Mesothelial cell of epicardium (in vitro differentiated cells): Measurements from ENCODE around the gene CAMK2B. TPM values are rescaled to one million over a fixed set of nuclear protein-coding genes. Genes with fewer than 3 reads are reported as not detected.

Experiments
- DNase-seq, 2 experiments: peaks; one replicate each; pipeline ENCODE4 v3.0.0; 2021; ENCODE audit warnings: low spot score in 2 of 2; ENCODE audit not compliant: unreplicated experiment in 2 of 2
- H3K27ac Mint-ChIP-seq: 2 replicates; pipeline ENCODE4 v1.8.0; 2021; ENCODE audit warnings: mixed read lengths
- H3K27me3 Mint-ChIP-seq: 2 replicates; pipeline ENCODE4 v1.8.0; 2021; ENCODE audit warnings: low read depth, mixed read lengths
- H3K36me3 Mint-ChIP-seq: 2 replicates; pipeline ENCODE4 v1.8.0; 2021; ENCODE audit warnings: mixed read lengths
- H3K4me1 Mint-ChIP-seq: 2 replicates; pipeline ENCODE4 v1.8.0; 2021; ENCODE audit warnings: mixed read lengths
- H3K4me3 Mint-ChIP-seq: 2 replicates; pipeline ENCODE4 v1.8.0; 2021; ENCODE audit warnings: mild to moderate bottlenecking, moderate library complexity, mixed read lengths
- H3K9me3 Mint-ChIP-seq: 2 replicates; pipeline ENCODE4 v1.8.0; 2021; ENCODE audit warnings: mixed read lengths
- CTCF ChIP-seq: fragments of 200-600 bp; sonication (generic); IDR thresholded peaks from one replicate; pipeline ENCODE4 v1.5.0; 2021; ENCODE audit warnings: antibody characterized with exemption; ENCODE audit not compliant: unreplicated experiment
- total RNA-seq: library from RNA; stranded (reverse); gene quantifications from 3 replicates; pipeline ENCODE4 v1.2.1, GENCODE V29; 2021

Gene CAMK2B
- total RNA-seq, 1 donor from 2014 or later, result 1.8 TPM

GRCh38 chr7:44284216-44284615 is 41.2 kb downstream of the CAMK2B start:
- H3K27ac Mint-ChIP-seq, result no peak overlapping the region

GRCh38 chr7:44283381-44284211 is 41.8 kb downstream of the CAMK2B start:
- TF ChIP-seq CTCF, result no peak
- H3K9me3 Mint-ChIP-seq, result no peaks in the 10 kb centered on the region
- DNase-seq, result peak; percentile 12 to 34
- no peaks in the 10 kb centered on the region for H3K27me3 Mint-ChIP-seq
- no peak overlapping the region for H3K4me3 Mint-ChIP-seq
- no peaks in the 10 kb centered on the region for H3K4me1 Mint-ChIP-seq
- H3K27ac Mint-ChIP-seq, result no peak overlapping the region
- H3K36me3 Mint-ChIP-seq, result no peaks in the 10 kb centered on the region

More at GRCh38 chr7:44284216-44284615, 41.2 kb downstream of the CAMK2B start:
- H3K36me3 Mint-ChIP-seq, result no peaks in the 10 kb centered on the region
- TF ChIP-seq CTCF, result no peak
- no peaks in the 10 kb centered on the region for H3K27me3 Mint-ChIP-seq
- no peaks in the 10 kb centered on the region for H3K4me1 Mint-ChIP-seq
- peak; percentile 14 to 35 for DNase-seq
- H3K4me3 Mint-ChIP-seq, result no peak overlapping the region
- no peaks in the 10 kb centered on the region for H3K9me3 Mint-ChIP-seq

DNA sequence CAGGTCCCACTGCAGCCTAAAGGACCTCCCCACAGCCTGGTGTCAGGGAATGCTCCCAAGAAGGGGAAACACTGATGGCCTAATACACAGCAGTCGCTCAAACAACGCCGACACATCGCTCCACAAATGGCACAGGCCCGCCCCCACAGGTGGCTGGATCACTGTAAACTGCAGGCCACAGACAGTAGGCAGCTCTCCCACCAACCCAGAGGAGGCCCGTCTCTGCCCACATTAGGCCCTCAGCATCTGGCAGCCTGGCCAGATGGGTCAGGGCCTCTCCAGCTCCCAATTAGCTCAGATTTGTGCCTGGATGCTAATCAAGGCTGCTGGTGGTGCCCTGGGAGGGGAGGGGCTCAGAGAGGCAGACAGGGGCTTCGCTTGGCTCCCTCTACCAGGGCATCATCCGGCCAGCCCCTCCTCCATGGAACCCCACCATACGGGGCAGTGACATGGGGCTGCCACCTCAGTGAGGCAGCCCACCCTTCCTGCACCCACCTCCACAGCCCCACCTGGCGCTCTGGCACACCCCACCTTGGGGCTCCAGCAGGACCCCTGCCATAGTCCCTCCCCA is 42.7 kb downstream of the CAMK2B start:
- TF ChIP-seq CTCF, result no peak
- H3K27ac Mint-ChIP-seq, result no peak overlapping the region
- peak; percentile 17 to 32 for DNase-seq
- no peaks in the 10 kb centered on the region for H3K36me3 Mint-ChIP-seq
- no peaks in the 10 kb centered on the region for H3K27me3 Mint-ChIP-seq
- H3K4me3 Mint-ChIP-seq, result no peak overlapping the region
- H3K4me1 Mint-ChIP-seq, result no peaks in the 10 kb centered on the region
- no peaks in the 10 kb centered on the region for H3K9me3 Mint-ChIP-seq

GRCh38 chr7:44281811-44282600 is 43.4 kb downstream of the CAMK2B start:
- Mint-ChIP-seq H3K36me3 (no peaks in the 10 kb centered on the region), H3K27me3 (no peaks in the 10 kb centered on the region), H3K9me3 (no peaks in the 10 kb centered on the region), H3K27ac (no peak overlapping the region), H3K4me3 (no peak overlapping the region), H3K4me1 (no peaks in the 10 kb centered on the region)
- no peak for TF ChIP-seq CTCF
- peak; percentile 13 to 35 for DNase-seq

GRCh38 chr7:44280993-44281721 is 44.2 kb downstream of the CAMK2B start:
- DNase-seq, result peak; percentile 11 to 33
- H3K27ac Mint-ChIP-seq, result no peak overlapping the region

More at GRCh38 chr7:44280993-44281721, 44.2 kb downstream of the CAMK2B start:
- Mint-ChIP-seq H3K4me3 (no peak overlapping the region), H3K4me1 (no peaks in the 10 kb centered on the region), H3K36me3 (no peaks in the 10 kb centered on the region), H3K9me3 (no peaks in the 10 kb centered on the region), H3K27me3 (no peaks in the 10 kb centered on the region)
- no peak for TF ChIP-seq CTCF
